Fibroblast of skin of right quadriceps (primary cell): ENCODE data around the gene AKAP6.
A peak's percentile ranks its signal among the peaks of the same experiment; 100 is the strongest.
"Not testable (repeated sequence)": the region's sequence is repeated elsewhere in the genome, so short reads cannot be mapped to it uniquely, and the experiment has no call there.

Experiments used
- DNase-seq: peaks from one replicate; pipeline ENCODE4 v3.0.0-alpha.2; 2013

Gene AKAP6

DNA sequence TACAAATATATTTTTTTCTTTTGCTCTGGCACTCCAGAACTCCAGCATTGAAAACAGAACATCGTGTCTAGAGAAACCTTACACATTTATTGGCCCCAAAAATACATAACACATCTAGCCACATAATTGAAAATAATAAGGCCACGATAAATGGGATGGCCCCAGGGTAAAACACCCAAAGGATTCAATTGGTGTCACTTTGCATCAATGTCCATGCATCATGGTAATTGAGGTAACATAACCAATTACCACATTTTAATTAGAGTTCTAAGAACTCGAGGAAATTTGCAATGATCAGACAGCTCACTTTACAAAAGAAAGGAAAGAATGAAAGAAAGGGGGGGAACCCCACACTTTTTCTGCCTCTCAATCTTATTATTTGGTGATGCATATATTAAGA, 457.8 kb downstream of the AKAP6 start:
- no peak for DNase-seq

DNA sequence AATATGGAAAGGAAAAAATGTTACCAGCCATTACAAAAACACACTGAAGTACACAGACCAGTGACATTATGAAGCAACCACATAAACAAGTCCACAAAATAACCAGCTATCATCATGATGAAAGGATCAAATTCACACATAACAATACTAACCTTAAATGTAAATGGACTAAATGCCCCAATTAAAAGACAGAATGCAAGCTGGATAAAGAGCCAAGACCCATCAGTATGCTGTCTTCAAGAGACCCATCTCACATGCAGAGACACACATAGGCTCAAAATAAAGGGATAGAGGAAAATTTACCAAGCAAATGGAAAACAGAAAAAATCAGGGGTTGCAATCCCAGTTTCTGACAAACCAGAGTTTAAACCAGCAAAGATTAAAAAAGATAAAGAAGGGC, 463.9 kb downstream of the AKAP6 start:
- not testable (repeated sequence) for DNase-seq

DNA sequence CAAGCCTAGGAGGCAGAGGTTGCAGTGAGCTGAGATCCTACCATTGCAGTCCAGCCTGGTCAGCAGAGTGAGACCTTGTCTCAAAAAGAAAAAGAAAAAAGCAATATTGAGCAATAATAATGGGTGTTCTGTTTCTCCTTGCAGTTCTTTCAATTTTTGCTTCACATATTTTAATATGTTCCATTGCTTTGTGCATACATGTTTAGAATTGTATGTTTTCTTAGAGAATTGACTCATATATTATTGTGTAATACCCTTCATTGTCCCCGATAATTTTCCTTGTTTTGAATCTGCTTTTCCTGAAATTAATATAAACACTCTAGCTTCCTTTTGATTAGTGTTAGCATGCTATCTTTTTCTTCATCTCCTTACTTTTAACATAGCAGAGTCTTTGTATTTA, 471.2 kb downstream of the AKAP6 start:
- no peak for DNase-seq

DNA sequence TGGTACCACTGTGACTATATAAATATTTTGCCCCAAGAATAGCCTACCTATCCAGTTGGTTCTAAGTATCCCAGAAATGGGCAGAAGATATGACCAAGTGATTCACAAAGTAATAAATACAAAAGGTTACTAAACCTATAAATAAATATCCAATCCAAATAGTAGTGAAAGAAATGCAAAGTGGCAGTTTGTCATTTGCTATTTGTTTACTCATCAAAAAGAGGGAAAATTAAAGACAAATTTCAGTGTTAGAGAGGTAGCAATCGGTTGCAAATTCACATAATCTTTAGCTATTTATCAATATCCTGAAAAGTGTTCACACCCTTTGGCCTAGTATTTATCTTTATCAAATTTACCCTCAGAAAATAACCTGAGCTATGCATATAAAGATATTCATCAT, 473.2 kb downstream of the AKAP6 start:
- no peak for DNase-seq

DNA sequence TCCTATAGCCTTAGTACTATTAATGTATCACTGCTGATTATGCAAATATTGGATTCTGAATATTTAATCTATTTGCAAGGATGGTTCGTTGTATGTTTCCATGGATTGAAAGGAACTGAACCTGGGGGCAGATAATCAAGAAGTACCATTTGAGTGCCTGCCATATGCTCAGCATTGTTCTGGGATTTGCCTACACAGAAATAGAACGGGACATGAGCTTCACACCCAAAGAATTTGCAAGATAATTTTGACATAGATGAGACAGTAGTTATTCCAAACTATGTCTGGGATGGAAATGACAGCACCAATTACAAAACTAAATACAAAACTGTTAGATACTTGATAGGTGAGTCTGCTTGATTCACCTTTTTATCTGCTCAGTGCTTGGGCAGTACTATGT, 476.9 kb downstream of the AKAP6 start:
- no peak for DNase-seq

DNA sequence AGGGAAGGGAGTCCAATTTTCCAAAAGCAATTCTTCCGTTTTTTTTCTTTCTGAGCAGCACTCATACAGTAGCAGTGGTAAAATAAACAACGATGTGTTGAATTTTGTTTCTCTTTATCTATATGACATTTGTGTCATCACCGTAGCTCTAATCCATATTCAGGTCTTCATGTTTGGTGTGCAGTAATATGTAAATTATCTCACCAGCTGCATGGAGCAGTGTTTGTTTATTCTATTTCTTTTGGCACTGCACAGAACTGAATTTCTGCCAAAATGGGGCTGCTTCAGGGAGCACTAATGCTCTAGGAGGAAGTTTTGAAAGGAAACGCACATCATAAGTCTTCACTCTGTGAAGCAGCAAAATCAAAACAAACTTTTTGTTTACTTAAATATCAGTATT, 479.5 kb downstream of the AKAP6 start:
- peak; percentile 24 for DNase-seq

DNA sequence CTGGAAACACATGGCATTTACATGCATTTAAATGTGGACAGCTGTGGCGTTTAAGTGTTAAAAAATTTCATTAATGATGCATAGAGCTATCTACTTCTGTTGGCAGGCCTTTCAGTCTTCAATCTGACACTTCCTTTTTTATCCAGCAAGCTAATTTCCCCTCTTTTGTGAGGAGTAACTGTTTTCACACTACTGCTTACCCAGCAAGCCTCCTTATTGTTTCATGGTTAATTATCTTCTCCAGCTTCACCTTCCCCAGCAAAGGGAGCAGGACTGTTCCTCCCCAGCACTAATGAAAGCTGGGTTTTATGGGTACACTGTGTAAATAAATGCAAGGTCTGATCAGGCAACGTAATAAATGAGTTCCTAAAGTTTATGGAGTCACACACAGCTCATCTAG, 480.2 kb downstream of the AKAP6 start:
- DNase-seq = no peak

DNA sequence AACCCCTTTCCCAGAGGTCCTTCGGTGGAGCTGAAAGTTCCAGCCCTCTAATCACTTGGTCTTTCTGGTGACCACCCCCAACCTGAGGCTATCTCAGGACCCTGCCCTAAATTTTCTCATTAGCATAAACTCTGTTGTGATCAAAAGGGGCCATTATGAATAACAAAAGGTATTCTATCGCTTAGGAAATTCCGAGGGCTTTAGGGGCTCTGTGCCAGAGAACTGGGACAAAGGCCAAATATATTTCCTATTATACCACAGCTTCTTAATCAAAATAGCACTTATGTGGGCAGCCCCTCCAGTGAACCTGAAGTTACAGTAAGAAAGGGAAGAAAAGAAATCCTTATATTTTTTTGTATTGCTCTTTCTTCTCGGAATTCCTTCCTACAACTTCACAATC, 484.3 kb downstream of the AKAP6 start:
- DNase-seq = no peak

DNA sequence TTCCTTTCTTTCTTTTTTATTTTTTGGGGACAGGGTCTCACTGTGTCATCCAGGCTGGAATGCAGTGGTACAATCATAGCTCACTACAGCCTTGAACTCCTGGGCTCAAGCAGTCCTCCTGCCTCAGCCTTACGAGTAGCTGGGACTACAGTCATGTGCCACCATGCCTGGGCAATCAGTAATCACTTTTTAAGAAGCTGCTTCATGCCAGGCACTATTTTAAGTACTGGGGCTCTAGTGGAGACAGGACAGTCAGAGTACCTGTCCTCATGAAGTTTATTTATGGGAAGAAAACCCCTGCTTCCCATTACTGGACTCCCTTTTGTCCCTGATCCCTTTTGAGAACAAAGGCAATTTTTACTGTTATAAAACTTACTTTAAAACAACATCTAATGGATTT, 485.6 kb downstream of the AKAP6 start:
- no peak for DNase-seq

DNA sequence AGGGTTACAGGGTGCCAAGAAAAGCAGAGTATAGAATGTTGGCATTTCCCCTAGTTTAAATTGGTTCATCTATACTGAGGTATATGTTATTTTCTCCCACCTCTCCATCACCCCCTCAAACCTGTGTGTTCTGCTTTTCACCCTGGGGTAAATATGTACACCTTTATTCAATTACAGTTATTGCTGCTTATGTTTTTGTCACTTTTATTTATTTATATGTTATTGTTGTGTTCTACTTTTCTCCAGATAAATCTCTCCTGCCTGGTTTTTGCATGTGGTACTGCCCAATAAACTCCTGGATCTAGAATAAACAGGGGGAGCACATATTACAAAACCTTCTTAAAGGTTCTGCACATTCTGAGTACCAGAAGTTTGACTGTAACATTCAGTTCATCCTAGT, 487.5 kb downstream of the AKAP6 start:
- no peak for DNase-seq

DNA sequence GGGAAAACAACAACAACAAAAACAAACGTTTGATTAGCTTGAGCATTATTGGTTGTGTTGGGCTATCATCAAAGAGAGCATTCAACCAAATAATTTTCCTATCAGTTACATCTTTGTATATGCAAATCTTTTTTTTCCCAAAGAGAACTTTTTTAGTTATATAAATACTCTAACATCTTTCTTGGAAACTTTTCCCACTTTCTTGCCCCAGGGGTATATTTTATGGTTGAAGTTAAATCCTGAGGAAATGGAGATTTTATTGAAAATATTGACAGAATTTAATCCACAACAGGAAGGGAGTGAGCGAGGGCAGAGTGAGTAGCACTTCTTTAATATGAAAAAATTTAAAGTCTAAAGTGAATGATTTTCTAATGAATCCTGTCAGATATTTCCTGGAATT, 488.7 kb downstream of the AKAP6 start:
- DNase-seq = no peak

DNA sequence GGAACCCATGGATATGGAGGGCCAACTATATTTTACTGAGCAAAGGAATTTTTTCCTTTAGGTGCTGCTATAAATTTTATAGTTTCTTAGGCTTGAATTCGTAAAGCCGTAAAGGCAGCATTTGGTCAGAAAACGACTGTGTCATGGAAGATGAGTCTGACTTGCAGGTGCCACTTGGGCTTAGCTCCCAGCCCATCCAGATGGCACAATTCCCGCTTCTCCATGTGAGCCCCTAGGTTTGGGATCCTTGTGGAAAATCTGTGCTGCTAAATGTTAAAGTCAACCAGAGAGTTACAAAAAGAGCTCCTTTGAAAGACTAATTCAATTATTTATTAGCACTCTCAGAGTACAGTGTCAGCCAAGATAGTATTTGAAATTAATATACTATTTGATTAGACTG, 489.5 kb downstream of the AKAP6 start:
- no peak for DNase-seq

DNA sequence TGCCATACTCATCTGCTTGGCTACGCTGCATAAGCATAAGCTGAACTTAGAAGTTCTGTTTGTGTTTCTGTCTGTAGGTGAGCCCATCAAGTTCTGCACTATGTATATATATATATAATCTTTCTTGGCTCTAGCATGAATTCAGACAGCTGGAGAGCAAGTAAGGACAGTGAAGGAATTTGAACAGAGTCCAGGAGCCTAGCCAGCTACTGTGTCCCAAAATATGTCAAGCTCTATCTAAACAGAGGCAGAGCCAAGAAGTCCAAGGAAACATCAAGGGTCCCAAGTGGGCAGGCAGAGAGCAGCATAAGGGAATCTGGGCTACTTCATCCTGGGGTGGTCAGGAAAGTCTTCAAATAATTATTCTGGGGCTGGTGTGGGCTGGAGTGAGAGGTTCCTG, 491.1 kb downstream of the AKAP6 start:
- no peak for DNase-seq

DNA sequence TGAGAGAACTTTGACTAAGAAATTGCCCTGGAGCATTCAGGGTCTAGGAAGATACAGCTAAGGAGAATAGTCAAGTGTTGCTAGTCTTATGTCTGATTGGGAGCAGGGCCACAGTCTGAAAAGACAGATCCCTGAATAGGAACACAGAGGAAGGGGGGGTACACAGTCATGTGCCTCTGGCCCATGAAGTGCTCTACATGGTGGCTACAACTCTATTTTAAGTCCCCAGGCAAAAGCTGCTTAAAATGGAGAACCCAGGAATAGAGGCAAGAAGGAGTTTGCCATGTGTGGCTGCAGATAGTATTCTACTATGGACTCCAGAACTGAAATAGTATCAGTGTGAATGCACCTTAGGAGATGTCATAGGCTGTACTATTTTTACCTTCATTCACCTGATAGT, 491.6 kb downstream of the AKAP6 start:
- DNase-seq = no peak

DNA sequence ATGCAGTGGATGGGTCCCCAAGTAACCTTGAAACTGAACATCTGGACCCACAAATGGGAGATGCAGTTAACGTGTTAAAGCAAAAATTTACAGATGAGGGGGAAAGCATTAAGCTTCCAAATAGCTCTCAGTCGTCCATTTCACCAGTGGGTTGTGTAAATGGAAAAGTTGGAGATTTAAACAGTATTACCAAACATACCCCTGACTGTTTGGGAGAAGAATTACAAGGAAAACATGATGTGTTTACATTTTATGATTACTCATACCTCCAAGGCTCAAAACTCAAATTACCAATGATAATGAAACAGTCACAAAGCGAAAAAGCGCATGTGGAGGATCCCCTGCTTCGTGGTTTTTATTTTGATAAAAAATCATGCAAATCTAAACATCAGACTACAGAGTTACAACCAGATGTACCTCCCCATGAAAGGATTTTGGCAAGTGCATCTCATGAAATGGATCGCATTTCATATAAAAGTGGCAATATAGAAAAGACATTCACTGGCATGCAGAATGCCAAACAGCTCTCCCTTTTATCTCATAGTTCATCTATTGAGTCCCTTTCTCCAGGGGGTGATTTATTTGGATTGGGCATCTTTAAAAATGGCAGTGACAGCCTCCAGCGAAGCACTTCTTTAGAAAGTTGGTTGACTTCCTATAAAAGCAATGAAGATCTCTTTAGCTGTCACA, 493.0 kb downstream of the AKAP6 start:
- no peak for DNase-seq

DNA sequence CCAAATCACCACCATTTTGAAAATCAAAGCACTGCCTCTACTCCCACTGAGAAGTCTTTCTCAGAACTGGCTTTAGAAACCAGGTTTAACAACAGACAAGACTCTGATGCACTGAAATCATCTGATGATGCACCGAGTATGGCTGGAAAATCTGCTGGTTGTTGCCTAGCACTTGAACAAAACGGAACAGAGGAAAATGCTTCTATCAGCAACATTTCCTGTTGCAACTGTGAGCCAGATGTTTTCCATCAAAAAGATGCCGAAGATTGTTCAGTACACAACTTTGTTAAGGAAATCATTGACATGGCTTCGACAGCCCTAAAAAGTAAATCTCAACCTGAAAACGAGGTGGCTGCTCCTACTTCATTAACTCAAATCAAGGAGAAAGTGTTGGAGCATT, 494.6 kb downstream of the AKAP6 start:
- peak; percentile 13 for DNase-seq

DNA sequence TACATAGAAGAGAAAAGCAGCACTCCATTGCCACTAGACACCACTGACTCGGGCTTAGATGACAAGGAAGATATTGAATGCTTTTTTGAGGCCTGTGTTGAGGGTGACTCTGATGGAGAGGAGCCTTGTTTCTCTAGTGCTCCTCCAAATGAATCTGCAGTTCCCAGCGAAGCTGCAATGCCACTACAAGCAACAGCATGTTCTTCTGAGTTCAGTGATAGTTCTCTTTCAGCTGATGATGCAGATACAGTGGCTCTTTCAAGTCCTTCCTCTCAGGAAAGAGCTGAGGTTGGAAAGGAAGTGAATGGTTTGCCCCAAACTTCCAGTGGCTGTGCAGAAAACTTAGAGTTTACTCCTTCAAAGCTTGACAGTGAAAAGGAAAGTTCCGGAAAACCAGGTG, 495.1 kb downstream of the AKAP6 start:
- DNase-seq = no peak

DNA sequence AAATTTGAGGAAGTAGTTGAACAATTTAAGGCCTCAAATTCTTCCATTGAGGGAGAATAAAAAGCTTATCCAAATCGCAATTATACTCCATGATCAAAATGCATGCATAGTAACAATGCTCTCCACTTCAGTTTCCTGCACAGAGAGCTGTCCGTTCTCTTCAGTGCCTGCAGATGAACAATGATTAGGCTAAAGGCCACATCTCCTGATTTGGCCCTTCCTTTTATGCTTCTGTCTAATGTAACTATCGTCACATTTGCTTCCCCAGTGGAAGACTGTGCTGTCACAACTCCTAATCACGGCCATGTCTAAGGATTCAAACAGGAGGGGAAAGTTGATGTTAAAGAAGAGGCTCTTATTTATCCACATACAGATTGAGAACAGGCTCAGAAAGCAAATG, 496.0 kb downstream of the AKAP6 start:
- no peak for DNase-seq

DNA sequence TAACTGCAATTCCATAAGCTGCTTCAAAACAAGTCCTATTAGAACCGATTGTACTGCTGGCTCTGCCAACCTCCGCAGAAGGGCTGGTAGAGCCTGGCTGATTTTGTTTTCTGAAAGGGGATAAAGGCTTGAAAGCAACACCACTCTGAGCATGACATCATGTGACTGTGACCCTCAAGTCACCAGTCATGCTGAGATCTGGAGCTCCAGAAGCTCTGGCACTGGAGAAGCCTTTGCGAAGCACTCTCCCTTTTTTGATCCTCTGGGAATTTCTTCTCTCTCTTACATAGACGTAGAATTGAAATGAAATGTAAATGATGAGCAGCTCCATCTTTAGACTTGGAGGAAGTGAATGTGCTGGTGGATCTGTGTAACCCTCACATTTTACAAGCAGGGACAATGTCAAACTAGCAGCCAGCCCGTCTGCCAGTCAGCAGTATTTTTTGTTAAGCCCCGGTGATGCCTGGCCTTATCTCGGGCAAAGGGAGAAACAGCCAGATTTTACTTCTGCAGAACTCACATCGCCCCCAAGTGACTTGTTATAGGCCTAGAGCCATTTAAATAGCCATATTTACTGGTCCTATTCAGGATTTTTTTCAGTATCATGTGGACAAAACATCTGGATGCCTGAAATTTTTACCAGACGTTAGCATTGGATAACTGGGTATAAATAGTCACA, 497.4 kb downstream of the AKAP6 start:
- DNase-seq = peak; percentile 16

DNA sequence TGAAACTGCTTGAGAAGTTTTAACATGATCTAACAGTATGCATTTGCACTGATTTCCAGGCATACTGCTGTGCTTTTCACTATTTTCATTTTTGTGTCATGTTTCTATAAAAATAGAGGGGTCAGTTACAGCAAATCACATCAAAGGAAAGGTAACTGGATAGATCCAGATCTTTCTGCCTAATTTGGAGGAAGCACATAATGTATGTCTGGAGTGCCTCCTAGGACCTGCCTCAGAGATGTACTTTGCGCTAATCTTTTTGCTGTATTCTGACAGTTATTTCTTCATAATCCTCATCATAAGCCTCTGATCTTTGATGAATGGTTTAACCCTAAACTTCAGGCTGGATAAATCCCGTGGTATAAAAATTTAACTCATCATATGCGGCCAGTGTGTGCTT, 498.4 kb downstream of the AKAP6 start:
- DNase-seq = no peak

DNA sequence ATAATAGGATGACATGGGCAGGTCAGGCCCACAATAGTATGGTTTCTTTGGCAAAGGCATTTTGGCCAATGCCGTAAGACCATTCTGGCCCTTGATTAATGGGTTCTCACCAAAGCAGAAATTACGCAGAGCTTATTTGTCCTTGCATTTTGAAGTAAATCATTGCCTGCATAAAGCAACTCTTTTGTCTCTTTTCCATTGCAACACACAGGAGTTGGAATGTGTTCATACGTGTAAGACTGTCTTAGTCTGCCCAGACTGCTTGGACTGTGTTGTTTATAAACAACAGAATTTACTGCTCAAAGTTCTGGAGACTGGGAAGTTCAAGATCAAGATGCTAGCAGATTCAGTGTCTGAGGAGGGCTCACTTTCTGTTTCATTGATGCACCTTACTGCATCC, 506.8 kb downstream of the AKAP6 start:
- DNase-seq = no peak

DNA sequence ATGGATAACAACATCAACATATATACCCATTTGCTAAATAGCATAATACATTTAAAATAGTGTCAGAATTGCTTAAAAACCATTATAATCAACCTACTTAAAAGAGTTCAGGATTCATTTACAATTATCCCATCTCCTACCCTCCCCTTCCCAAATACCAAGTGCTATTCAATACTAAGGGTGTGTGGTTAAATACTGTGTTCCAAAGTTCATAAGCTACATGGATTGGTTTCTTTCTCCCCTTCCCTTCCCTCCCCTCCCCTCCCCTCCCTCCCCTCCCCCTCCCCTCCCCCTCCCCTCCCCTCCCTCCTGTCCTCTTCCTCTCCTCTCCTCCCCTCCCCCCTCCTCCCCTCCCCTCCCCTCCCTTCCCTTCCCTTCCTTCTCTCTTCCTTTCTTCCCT, 512.6 kb downstream of the AKAP6 start:
- DNase-seq = no peak

DNA sequence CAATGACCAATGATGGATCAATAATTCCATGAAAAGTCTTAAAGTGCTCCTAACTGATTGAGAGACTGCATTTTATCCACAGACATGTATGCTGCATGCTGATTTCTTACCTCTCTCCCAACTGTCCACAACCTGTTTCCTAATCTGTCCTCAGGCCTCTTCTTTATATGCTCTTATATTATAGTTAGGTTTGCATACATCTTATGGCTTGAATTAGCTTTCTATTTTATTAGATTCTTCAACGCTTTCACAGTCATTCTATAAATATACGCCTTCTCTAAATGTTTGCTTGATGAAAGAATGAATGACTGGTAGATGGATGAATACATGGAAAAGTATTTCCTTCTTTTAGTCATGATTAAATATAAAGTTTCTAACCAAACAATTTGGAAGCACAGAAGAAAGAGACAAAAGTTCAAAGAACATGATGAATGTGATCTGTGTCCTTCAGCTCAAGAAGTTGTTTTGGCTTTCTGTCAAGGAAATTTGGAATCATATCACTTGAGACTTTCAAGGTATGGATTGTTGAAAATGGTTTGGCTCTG, 517.8 kb downstream of the AKAP6 start:
- DNase-seq = peak; percentile 18

DNA sequence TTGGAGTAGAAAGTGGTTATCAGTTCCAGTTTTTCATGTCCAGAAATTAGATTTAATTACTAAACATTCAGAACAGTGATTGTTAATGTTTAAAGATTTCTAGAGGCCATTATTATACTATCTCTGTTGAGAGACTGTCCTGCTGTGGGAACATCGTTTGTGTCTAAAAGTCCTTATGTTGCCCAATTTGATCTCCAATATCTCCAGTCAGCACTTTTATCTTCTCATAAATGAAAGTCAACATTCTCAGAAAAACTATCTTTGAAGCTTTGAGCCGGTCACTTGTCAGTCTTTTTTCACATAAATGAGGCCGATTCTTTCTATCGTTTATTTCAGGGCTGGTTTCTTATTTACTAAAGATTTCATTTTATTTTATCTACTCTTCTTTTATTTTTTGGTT, 518.8 kb downstream of the AKAP6 start:
- DNase-seq = no peak

DNA sequence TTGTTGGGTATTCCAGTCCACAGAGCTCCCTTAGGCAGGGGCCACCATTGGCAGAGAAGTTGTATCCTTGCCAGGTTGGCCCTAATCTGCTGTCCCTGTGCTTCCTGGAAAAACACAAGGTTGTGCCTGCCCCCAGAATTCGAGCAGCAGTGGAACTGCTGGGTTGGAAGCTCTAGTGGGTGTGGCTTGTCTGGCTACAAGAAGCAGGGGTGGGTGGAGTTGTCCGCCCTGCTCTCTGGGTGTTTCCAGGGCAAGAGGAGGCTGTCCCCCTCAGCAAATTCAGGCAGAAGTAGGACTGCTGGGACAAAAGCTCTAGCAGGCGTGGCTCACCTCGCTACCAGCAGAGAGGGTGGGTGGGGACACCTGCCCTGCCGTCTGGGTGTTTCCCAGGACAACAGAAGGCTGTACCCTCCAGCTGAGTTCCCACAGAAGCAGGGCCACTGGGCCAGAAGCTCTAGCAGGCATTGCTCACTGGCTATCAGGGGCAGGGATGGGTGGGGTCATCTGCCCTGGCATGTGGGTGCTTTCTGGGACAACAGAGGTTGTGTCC, 536.8 kb downstream of the AKAP6 start:
- DNase-seq = no peak
